ENCODE data around the gene GULP1.

GULP1 gene

GRCh38 chr2:188333751-188334524 is 42.3 kb downstream of the GULP1 start:
- no peaks in the 10 kb centered on the region for H3K4me1 ChIP-seq (ENCODE audit: control insufficient read depth in 2 of 2, insufficient read depth in 2 of 2, low read length in 2 of 2)
- no peak overlapping the region for H3K4me3 ChIP-seq (ENCODE audit: low read length in 2 of 2)
- H3K9me3 ChIP-seq (ENCODE audit: control insufficient read depth in 2 of 2, low read length in 2 of 2) = no peaks in the 10 kb centered on the region
- H3K36me3 ChIP-seq (ENCODE audit: control insufficient read depth in 2 of 2, insufficient read depth in 2 of 2, low read length in 2 of 2) = no peaks in the 10 kb centered on the region
- H3K9ac ChIP-seq (ENCODE audit: low read depth in 1 of 2, low read length in 2 of 2) = no peak overlapping the region
- peak overlapping the region in 1 of 2 donors; percentile 27 for H3K27ac ChIP-seq (ENCODE audit: low read depth in 2 of 2, low read length in 2 of 2)
- H3K27me3 ChIP-seq (ENCODE audit: control insufficient read depth in 2 of 2, insufficient read depth in 2 of 2, low read length in 2 of 2) = no peaks in the 10 kb centered on the region

DNA sequence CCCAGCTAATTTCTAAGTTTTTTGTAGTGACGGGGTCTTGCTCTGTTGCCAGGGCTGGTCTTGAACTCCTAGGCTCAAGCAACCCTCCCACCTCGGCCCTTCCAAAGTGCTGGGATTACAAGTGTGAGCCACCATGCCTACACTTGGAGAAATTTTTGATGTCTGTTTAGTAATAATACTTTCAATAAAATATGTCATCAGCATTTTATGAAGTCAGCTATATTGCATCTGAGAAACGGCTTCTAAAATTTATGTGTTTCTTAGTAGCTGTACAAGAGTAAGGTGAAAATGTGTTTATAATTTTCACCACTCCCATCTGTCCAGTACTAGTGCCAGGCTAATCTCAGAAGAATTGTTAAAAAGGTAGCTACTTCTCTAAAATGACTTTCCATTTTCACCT is 46.8 kb downstream of the GULP1 start:
- Histone ChIP-seq H3K27me3 (ENCODE audit: control insufficient read depth in 2 of 2, insufficient read depth in 2 of 2, low read length in 2 of 2) (no peaks in the 10 kb centered on the region), H3K27ac (ENCODE audit: low read depth in 2 of 2, low read length in 2 of 2) (no peak overlapping the region), H3K4me1 (ENCODE audit: control insufficient read depth in 2 of 2, insufficient read depth in 2 of 2, low read length in 2 of 2) (no peaks in the 10 kb centered on the region), H3K4me3 (ENCODE audit: low read length in 2 of 2) (no peak overlapping the region), H3K9ac (ENCODE audit: low read depth in 1 of 2, low read length in 2 of 2) (no peak overlapping the region), H3K9me3 (ENCODE audit: control insufficient read depth in 2 of 2, low read length in 2 of 2) (no peaks in the 10 kb centered on the region), H3K36me3 (ENCODE audit: control insufficient read depth in 2 of 2, insufficient read depth in 2 of 2, low read length in 2 of 2) (no peaks in the 10 kb centered on the region)

- Histone ChIP-seq H3K36me3 (ENCODE audit: control insufficient read depth in 2 of 2, insufficient read depth in 2 of 2, low read length in 2 of 2) (no peaks in the 10 kb centered on the region), H3K4me1 (ENCODE audit: control insufficient read depth in 2 of 2, insufficient read depth in 2 of 2, low read length in 2 of 2) (no peaks in the 10 kb centered on the region), H3K27ac (ENCODE audit: low read depth in 2 of 2, low read length in 2 of 2) (no peak overlapping the region), H3K27me3 (ENCODE audit: control insufficient read depth in 2 of 2, insufficient read depth in 2 of 2, low read length in 2 of 2) (no peaks in the 10 kb centered on the region), H3K4me3 (ENCODE audit: low read length in 2 of 2) (no peak overlapping the region), H3K9ac (ENCODE audit: low read depth in 1 of 2, low read length in 2 of 2) (no peak overlapping the region), H3K9me3 (ENCODE audit: control insufficient read depth in 2 of 2, low read length in 2 of 2) (no peaks in the 10 kb centered on the region)
Observed at GRCh38 chr2:188340257-188340656, 48.6 kb downstream of the GULP1 start.

DNA sequence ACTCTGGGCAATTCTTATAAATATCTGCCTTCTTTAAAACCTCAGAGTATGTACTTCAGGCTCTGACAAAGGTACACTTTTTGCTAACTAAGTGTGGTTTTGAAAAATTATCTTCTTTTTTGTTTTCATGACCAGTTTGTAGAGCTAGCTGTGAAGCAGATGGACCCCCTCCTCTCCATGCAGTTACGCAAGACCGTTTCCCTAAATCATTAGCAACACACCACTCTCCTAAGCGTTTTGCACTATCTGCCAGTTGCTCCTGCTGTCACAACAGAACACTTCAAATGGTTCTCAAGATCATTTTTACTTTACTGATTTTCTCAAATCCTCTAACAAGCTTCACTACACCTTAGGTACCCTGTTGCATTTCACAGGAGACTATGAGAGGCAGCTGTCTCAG is 53.3 kb downstream of the GULP1 start:
- no peak overlapping the region for H3K27ac ChIP-seq (ENCODE audit: low read depth in 2 of 2, low read length in 2 of 2)
- H3K9ac ChIP-seq (ENCODE audit: low read depth in 1 of 2, low read length in 2 of 2) = no peak overlapping the region
- H3K4me3 ChIP-seq (ENCODE audit: low read length in 2 of 2) = no peak overlapping the region

GRCh38 chr2:188345426-188345825 is 53.8 kb downstream of the GULP1 start:
- no peaks in the 10 kb centered on the region for H3K27me3 ChIP-seq (ENCODE audit: control insufficient read depth in 2 of 2, insufficient read depth in 2 of 2, low read length in 2 of 2)
- H3K27ac ChIP-seq (ENCODE audit: low read depth in 2 of 2, low read length in 2 of 2) = no peak overlapping the region
- H3K4me3 ChIP-seq (ENCODE audit: low read length in 2 of 2) = no peak overlapping the region
- H3K4me1 ChIP-seq (ENCODE audit: control insufficient read depth in 2 of 2, insufficient read depth in 2 of 2, low read length in 2 of 2) = no peaks in the 10 kb centered on the region
- no peaks in the 10 kb centered on the region for H3K9me3 ChIP-seq (ENCODE audit: control insufficient read depth in 2 of 2, low read length in 2 of 2)
- no peak overlapping the region for H3K9ac ChIP-seq (ENCODE audit: low read depth in 1 of 2, low read length in 2 of 2)
- H3K36me3 ChIP-seq (ENCODE audit: control insufficient read depth in 2 of 2, insufficient read depth in 2 of 2, low read length in 2 of 2) = no peaks in the 10 kb centered on the region

More for the DNA sequence above, 53.3 kb downstream of the GULP1 start:
- H3K4me1 ChIP-seq (ENCODE audit: control insufficient read depth in 2 of 2, insufficient read depth in 2 of 2, low read length in 2 of 2) = no peaks in the 10 kb centered on the region
- no peaks in the 10 kb centered on the region for H3K27me3 ChIP-seq (ENCODE audit: control insufficient read depth in 2 of 2, insufficient read depth in 2 of 2, low read length in 2 of 2)
- no peaks in the 10 kb centered on the region for H3K9me3 ChIP-seq (ENCODE audit: control insufficient read depth in 2 of 2, low read length in 2 of 2)
- no peaks in the 10 kb centered on the region for H3K36me3 ChIP-seq (ENCODE audit: control insufficient read depth in 2 of 2, insufficient read depth in 2 of 2, low read length in 2 of 2)

DNA sequence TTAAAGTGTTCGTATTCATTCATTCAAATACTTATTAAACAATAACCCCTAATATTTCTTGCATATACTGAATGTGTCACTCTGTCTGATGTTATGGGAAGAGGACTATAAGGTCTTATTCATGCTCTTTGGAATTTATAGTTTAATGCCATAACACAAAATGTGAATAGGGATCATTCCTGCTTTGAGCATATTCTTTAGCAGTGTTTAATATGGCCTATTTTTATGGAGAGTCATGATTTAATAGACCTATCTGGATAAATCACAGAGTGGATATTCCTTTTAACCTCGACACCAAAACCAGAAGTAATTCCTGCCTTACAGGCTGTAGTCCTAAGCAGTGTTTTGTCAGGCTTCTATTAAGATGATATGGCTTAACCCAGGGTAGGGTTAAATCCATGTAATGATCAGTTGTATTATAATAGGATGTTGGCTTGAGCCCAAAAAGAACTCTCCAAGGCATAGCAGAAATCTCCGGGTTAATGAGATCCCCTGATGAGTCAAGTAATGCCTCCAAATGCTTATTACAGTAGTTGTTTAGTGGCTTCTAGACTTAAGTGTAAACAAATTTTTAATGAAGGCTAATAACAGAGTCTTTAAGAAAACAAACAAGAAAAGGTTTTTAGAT is 54.3 kb downstream of the GULP1 start:
- Histone ChIP-seq H3K4me1 (ENCODE audit: control insufficient read depth in 2 of 2, insufficient read depth in 2 of 2, low read length in 2 of 2) (no peaks in the 10 kb centered on the region), H3K27me3 (ENCODE audit: control insufficient read depth in 2 of 2, insufficient read depth in 2 of 2, low read length in 2 of 2) (no peaks in the 10 kb centered on the region), H3K9me3 (ENCODE audit: control insufficient read depth in 2 of 2, low read length in 2 of 2) (no peaks in the 10 kb centered on the region), H3K36me3 (ENCODE audit: control insufficient read depth in 2 of 2, insufficient read depth in 2 of 2, low read length in 2 of 2) (no peaks in the 10 kb centered on the region), H3K27ac (ENCODE audit: low read depth in 2 of 2, low read length in 2 of 2) (no peak overlapping the region), H3K4me3 (ENCODE audit: low read length in 2 of 2) (no peak overlapping the region), H3K9ac (ENCODE audit: low read depth in 1 of 2, low read length in 2 of 2) (no peak overlapping the region)

GRCh38 chr2:188349019-188349418 is 57.3 kb downstream of the GULP1 start:
- Histone ChIP-seq H3K36me3 (ENCODE audit: control insufficient read depth in 2 of 2, insufficient read depth in 2 of 2, low read length in 2 of 2) (no peaks in the 10 kb centered on the region), H3K4me1 (ENCODE audit: control insufficient read depth in 2 of 2, insufficient read depth in 2 of 2, low read length in 2 of 2) (no peaks in the 10 kb centered on the region), H3K4me3 (ENCODE audit: low read length in 2 of 2) (no peak overlapping the region), H3K9me3 (ENCODE audit: control insufficient read depth in 2 of 2, low read length in 2 of 2) (no peaks in the 10 kb centered on the region), H3K27me3 (ENCODE audit: control insufficient read depth in 2 of 2, insufficient read depth in 2 of 2, low read length in 2 of 2) (no peaks in the 10 kb centered on the region), H3K27ac (ENCODE audit: low read depth in 2 of 2, low read length in 2 of 2) (no peak overlapping the region), H3K9ac (ENCODE audit: low read depth in 1 of 2, low read length in 2 of 2) (no peak overlapping the region)

GRCh38 chr2:188353282-188353681 is 61.6 kb downstream of the GULP1 start:
- H3K27me3 ChIP-seq (ENCODE audit: control insufficient read depth in 2 of 2, insufficient read depth in 2 of 2, low read length in 2 of 2) = no peaks in the 10 kb centered on the region
- no peak overlapping the region for H3K9ac ChIP-seq (ENCODE audit: low read depth in 1 of 2, low read length in 2 of 2)
- no peaks in the 10 kb centered on the region for H3K9me3 ChIP-seq (ENCODE audit: control insufficient read depth in 2 of 2, low read length in 2 of 2)
- no peaks in the 10 kb centered on the region for H3K4me1 ChIP-seq (ENCODE audit: control insufficient read depth in 2 of 2, insufficient read depth in 2 of 2, low read length in 2 of 2)
- no peaks in the 10 kb centered on the region for H3K36me3 ChIP-seq (ENCODE audit: control insufficient read depth in 2 of 2, insufficient read depth in 2 of 2, low read length in 2 of 2)
- no peak overlapping the region for H3K4me3 ChIP-seq (ENCODE audit: low read length in 2 of 2)
- no peak overlapping the region for H3K27ac ChIP-seq (ENCODE audit: low read depth in 2 of 2, low read length in 2 of 2)

DNA sequence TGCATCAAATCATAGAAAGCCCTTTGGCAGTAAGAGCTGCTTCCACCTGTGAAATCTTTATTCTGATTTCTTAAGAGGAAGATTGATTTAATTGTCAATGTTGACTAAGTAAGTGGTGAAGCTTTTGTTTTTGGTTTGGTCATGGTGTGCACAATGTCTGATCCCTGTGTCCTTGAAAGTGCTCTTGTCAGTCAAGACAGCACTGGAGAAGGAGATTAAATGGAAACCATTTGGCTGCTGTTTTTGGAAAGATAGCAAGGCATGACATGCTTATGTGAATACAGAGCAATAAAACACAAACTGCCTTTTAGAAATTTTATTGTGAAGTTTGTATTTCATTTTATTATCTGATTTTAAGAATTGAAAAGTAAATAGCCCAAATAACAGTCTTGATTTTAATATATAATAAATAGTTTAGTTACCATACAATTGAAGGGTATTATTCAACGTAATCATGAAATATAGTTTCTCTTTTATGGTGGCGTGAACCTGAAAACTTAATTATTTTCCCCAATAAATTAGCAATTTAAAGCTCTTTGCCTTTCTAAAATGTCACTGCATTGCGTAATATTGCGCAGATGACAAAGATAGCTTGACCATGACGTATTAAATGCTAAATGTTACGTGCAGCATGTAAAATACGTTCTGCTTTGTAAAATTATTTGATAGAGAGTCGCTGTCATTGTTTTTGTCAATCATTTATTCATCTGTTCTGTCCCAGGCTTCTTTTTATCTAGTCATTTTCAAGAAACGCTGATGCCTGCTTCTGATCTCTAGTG is 69.0 kb downstream of the GULP1 start:
- H3K27me3 ChIP-seq (ENCODE audit: control insufficient read depth in 2 of 2, insufficient read depth in 2 of 2, low read length in 2 of 2) = no peaks in the 10 kb centered on the region
- H3K27ac ChIP-seq (ENCODE audit: low read depth in 2 of 2, low read length in 2 of 2) = no peak overlapping the region
- no peaks in the 10 kb centered on the region for H3K4me1 ChIP-seq (ENCODE audit: control insufficient read depth in 2 of 2, insufficient read depth in 2 of 2, low read length in 2 of 2)
- no peak overlapping the region for H3K4me3 ChIP-seq (ENCODE audit: low read length in 2 of 2)
- H3K9me3 ChIP-seq (ENCODE audit: control insufficient read depth in 2 of 2, low read length in 2 of 2) = no peaks in the 10 kb centered on the region
- H3K36me3 ChIP-seq (ENCODE audit: control insufficient read depth in 2 of 2, insufficient read depth in 2 of 2, low read length in 2 of 2) = no peaks in the 10 kb centered on the region
- no peak overlapping the region for H3K9ac ChIP-seq (ENCODE audit: low read depth in 1 of 2, low read length in 2 of 2)

DNA sequence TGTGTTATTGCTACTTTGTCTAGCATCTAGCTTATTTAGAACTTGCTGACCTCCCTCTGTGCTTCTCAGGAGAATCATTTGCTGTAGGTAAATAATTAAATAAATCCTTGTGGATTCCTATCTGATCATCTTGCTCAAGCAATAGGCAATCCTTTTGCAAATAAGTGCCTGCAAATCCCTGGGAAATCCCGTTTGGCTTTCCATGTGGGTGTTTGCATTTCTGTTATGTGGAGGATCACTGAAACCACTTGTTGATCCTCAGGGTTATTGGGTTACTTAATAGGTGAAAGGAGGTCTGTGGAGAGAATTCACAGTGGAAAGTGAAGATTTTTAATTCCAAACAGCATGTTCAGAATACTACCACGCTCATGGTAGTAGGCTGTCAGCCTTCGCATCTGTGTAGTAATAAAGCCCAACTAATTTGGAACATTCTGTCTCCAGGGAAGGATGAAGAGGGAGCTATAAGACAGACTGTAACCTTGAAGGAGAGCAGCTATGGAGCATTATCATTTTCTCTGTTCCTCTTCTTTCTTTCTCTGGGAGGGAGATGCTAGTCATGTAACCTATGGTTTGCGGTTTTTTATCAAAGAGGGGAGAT is 72.5 kb downstream of the GULP1 start:
- no peaks in the 10 kb centered on the region for H3K4me1 ChIP-seq (ENCODE audit: control insufficient read depth in 2 of 2, insufficient read depth in 2 of 2, low read length in 2 of 2)
- no peak overlapping the region for H3K9ac ChIP-seq (ENCODE audit: low read depth in 1 of 2, low read length in 2 of 2)
- H3K4me3 ChIP-seq (ENCODE audit: low read length in 2 of 2) = no peak overlapping the region
- H3K27ac ChIP-seq (ENCODE audit: low read depth in 2 of 2, low read length in 2 of 2) = no peak overlapping the region
- H3K9me3 ChIP-seq (ENCODE audit: control insufficient read depth in 2 of 2, low read length in 2 of 2) = no peaks in the 10 kb centered on the region
- no peaks in the 10 kb centered on the region for H3K27me3 ChIP-seq (ENCODE audit: control insufficient read depth in 2 of 2, insufficient read depth in 2 of 2, low read length in 2 of 2)
- no peaks in the 10 kb centered on the region for H3K36me3 ChIP-seq (ENCODE audit: control insufficient read depth in 2 of 2, insufficient read depth in 2 of 2, low read length in 2 of 2)
